Choroid plexus epithelial cell (primary cell): ENCODE results near the gene ZBTB40.

ENCODE experiments used
- DNase-seq: peaks from one replicate; pipeline ENCODE4 v3.0.0-alpha.2; 2010; ENCODE audit warnings: low read depth
- H3K4me3 ChIP-seq: 2 replicates; pipeline ENCODE4 v1.5.1; 2011; ENCODE audit warnings: low read depth, mild to moderate bottlenecking, control low read depth, low read length, moderate library complexity
- CTCF ChIP-seq: conservative IDR thresholded peaks from 2 replicates; pipeline ENCODE4 v1.5.1; 2011; ENCODE audit warnings: low read depth, mild to moderate bottlenecking, control low read depth, inconsistent platforms, low read length, moderate library complexity

ZBTB40 gene

GRCh38 chr1:22431965-22432364, 19.7 kb upstream of the ZBTB40 start:
- no peak for TF ChIP-seq CTCF
- H3K4me3 ChIP-seq: no peak overlapping the region
- DNase-seq: no peak

- DNase-seq: peak; percentile 65
- no peak overlapping the region for H3K4me3 ChIP-seq
- no peak for TF ChIP-seq CTCF
Observed at GRCh38 chr1:22434717-22435116, 16.9 kb upstream of the ZBTB40 start.

DNA sequence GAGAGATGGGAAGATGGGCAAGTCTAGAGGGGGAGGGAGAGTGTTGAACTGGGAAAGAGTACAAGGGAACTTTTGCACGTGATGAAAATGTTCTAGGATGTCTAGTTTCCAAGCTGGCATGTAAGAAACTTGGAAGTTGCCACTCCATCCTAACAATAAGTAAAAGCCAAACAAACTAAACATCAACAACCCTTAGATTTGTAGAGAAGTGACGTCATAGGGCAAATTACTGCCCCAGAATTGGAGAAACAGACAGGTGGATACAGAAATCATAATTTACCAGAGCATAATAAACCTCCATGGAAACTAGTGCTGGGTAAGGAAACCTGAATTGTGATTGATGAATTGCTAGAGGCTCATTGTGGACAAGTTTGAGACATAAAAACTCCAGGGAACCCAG, 14.7 kb upstream of the ZBTB40 start:
- no peak for DNase-seq
- no peak overlapping the region for H3K4me3 ChIP-seq

DNA sequence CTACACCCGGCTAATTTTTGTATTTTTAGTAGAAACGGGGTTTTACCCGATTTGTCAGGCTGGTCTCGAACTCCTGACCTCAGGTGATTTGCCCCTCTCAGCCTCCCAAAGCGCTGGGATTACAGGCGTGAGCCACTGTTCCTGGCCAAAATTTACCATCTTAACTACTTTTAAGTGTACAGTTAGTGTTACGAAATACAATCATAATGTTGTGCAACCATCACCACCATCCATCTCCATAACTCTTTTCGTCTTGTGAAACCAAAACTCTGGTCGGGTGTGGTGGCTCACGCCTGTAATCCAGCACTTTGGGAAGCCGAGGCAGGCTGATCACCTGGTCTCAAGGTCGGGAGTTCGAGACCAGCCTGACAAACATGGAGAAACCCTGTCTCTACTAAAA, 14.1 kb upstream of the ZBTB40 start:
- H3K4me3 ChIP-seq: no peak overlapping the region
- no peak for TF ChIP-seq CTCF
- DNase-seq: no peak

More for the DNA sequence above, 14.7 kb upstream of the ZBTB40 start:
- TF ChIP-seq CTCF: no peak

GRCh38 chr1:22440582-22440981, 11.1 kb upstream of the ZBTB40 start:
- H3K4me3 ChIP-seq: no peak overlapping the region
- TF ChIP-seq CTCF: no peak
- DNase-seq: no peak

GRCh38 chr1:22442212-22442894, 9.3 kb upstream of the ZBTB40 start:
- DNase-seq: peak; percentile 14
- no peak overlapping the region for H3K4me3 ChIP-seq
- TF ChIP-seq CTCF: no peak

DNA sequence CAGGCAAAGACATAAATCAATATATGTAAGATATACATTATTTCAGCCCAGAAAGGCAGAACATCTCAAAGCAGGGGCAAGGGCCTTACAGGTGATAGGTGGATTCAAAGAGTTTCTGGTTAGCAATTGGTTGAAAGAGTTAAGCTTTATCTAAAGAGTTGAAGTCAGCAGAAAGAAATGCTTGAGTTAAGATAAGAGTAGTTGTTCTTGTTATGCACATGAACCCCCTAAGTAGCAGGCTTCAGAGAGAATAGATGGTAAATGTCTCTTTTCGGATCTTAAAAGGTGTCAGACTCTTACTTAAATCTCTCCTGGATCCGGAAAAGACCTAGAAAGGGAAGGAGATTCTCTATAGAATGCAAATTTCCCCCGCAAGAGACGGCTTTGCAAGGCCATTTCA, 8.3 kb upstream of the ZBTB40 start:
- DNase-seq: no peak
- no peak overlapping the region for H3K4me3 ChIP-seq
- TF ChIP-seq CTCF: no peak
